NCI-H1930 (cell line): Measurements from ENCODE around the gene DOCK7.
"Not testable (repeated sequence)": the region's sequence is repeated elsewhere in the genome, so short reads cannot be mapped to it uniquely, and the experiment has no call there.

Source experiments
- DNase-seq, 2 experiments: peaks; one replicate each; lab custom pipeline; 2025; lab: John Stamatoyannopoulos, UW

DOCK7 gene

GRCh38 chr1:62687903-62688686 lies at the start of gene DOCK7:
Gene DOCK7, minus strand, starts transcription at chr1:62688386. Its CDS starts 122 bp downstream, at chr1:62688264.
- peak; percentile 37 to 50 for DNase-seq

GRCh38 chr1:62735491-62736171 lies 47.4 kb upstream of the DOCK7 start:
- DNase-seq, result no peak

GRCh38 chr1:62732331-62732730 lies 44.1 kb upstream of the DOCK7 start:
- no peak for DNase-seq

GRCh38 chr1:62728963-62729362 lies 40.8 kb upstream of the DOCK7 start:
- no peak for DNase-seq

GRCh38 chr1:62727656-62728407 lies 39.6 kb upstream of the DOCK7 start:
- DNase-seq, result no peak

GRCh38 chr1:62726011-62726442 lies 37.8 kb upstream of the DOCK7 start:
- DNase-seq, result no peak

- no peak for DNase-seq
These were observed 37.1 kb upstream of the DOCK7 start for GRCh38 chr1:62725255-62725654.

- DNase-seq, result no peak
These were observed 36.2 kb upstream of the DOCK7 start for GRCh38 chr1:62724430-62724829.

GRCh38 chr1:62723883-62724282 lies 35.7 kb upstream of the DOCK7 start:
- no peak for DNase-seq

GRCh38 chr1:62722796-62723195 lies 34.6 kb upstream of the DOCK7 start:
- DNase-seq, result no peak

GRCh38 chr1:62720946-62721554 lies 32.9 kb upstream of the DOCK7 start:
- no peak for DNase-seq

GRCh38 chr1:62718400-62718799 lies 30.2 kb upstream of the DOCK7 start:
- not testable (repeated sequence) for DNase-seq

- no peak for DNase-seq
These were observed 29.3 kb upstream of the DOCK7 start for GRCh38 chr1:62717483-62717882.

- DNase-seq, result no peak
These were observed 28.2 kb upstream of the DOCK7 start for GRCh38 chr1:62716397-62716796.

GRCh38 chr1:62712336-62713243 lies 24.4 kb upstream of the DOCK7 start:
- DNase-seq, result no peak

- no peak for DNase-seq
These were observed 19.5 kb upstream of the DOCK7 start for GRCh38 chr1:62707744-62708120.

- no peak for DNase-seq
These were observed 19.0 kb upstream of the DOCK7 start for GRCh38 chr1:62706985-62707743.

- DNase-seq, result not testable (repeated sequence)
These were observed 10.0 kb upstream of the DOCK7 start for GRCh38 chr1:62698161-62698560.

GRCh38 chr1:62694479-62694878 lies 6.3 kb upstream of the DOCK7 start:
- not testable (repeated sequence) for DNase-seq

- DNase-seq, result no peak
These were observed 4.9 kb upstream of the DOCK7 start for GRCh38 chr1:62693123-62693522.
